Femur (tissue), 1 donor: ENCODE results near the gene ADORA2B.
"Not testable (repeated sequence)": the region's sequence is repeated elsewhere in the genome, so short reads cannot be mapped to it uniquely, and the experiment has no call there.

ENCODE experiments used
- DNase-seq: peaks from one replicate; pipeline ENCODE4 v3.0.0-alpha.2; 2017

The ADORA2B gene

GRCh38 chr17:15926039-15926740 is 18.7 kb upstream of the ADORA2B start:
- no peak for DNase-seq

- no peak for DNase-seq
These were observed 16.6 kb upstream of the ADORA2B start for GRCh38 chr17:15928286-15928785.

GRCh38 chr17:15929941-15930340 is 15.0 kb upstream of the ADORA2B start:
- no peak for DNase-seq

GRCh38 chr17:15930426-15930825 is 14.5 kb upstream of the ADORA2B start:
- DNase-seq = no peak

GRCh38 chr17:15931394-15931793 is 13.5 kb upstream of the ADORA2B start:
- no peak for DNase-seq

- DNase-seq = no peak
These were observed 10.1 kb upstream of the ADORA2B start for GRCh38 chr17:15934866-15935265.

GRCh38 chr17:15935891-15936290 is 9.0 kb upstream of the ADORA2B start:
- DNase-seq = no peak

GRCh38 chr17:15936481-15936880 is 8.4 kb upstream of the ADORA2B start:
- not testable (repeated sequence) for DNase-seq

GRCh38 chr17:15941781-15942180 is 3.1 kb upstream of the ADORA2B start:
- DNase-seq = no peak

GRCh38 chr17:15942207-15942833 is 2.6 kb upstream of the ADORA2B start:
- no peak for DNase-seq

- DNase-seq = no peak
These were observed 765 bp upstream of the ADORA2B start for GRCh38 chr17:15943971-15944758.

- DNase-seq = no peak
These were observed 729 bp downstream of the ADORA2B start for GRCh38 chr17:15945527-15946191.

- no peak for DNase-seq
These were observed 1.7 kb downstream of the ADORA2B start for GRCh38 chr17:15946611-15947120.

- no peak for DNase-seq
These were observed 2.3 kb downstream of the ADORA2B start for GRCh38 chr17:15947271-15947670.

GRCh38 chr17:15947976-15948752 is 3.2 kb downstream of the ADORA2B start:
- DNase-seq = no peak

- no peak for DNase-seq
These were observed 6.6 kb downstream of the ADORA2B start for GRCh38 chr17:15951368-15952047.

GRCh38 chr17:15952048-15952532 is 7.2 kb downstream of the ADORA2B start:
- no peak for DNase-seq

GRCh38 chr17:15952916-15953790 is 8.2 kb downstream of the ADORA2B start:
- DNase-seq = no peak

- DNase-seq = no peak
These were observed 9.3 kb downstream of the ADORA2B start for GRCh38 chr17:15954222-15954621.
